Activated CD4-positive, alpha-beta T cell treated with anti-CD3 and anti-CD28 coated beads, Interleukin-10, Interleukin-2, amounts not matched to agents 100 ng/mL and 50 ng/mL, durations not matched to agents 16 hours and 8 hours (primary cell): Measurements from ENCODE around the gene CORO1C.
"Not testable (repeated sequence)": the region's sequence is repeated elsewhere in the genome, so short reads cannot be mapped to it uniquely, and the experiment has no call there.

ENCODE experiments used
- DNase-seq: peaks from one replicate; pipeline ENCODE4 v3.0.0-alpha.2; 2020

The CORO1C gene

GRCh38 chr12:108752387-108752786 is 21.1 kb upstream of the CORO1C start:
- DNase-seq: no peak

GRCh38 chr12:108751821-108752220 is 20.5 kb upstream of the CORO1C start:
- no peak for DNase-seq

- DNase-seq: not testable (repeated sequence)
These were observed 19.7 kb upstream of the CORO1C start for GRCh38 chr12:108751003-108751402.

- no peak for DNase-seq
These were observed 19.2 kb upstream of the CORO1C start for GRCh38 chr12:108750526-108750925.

GRCh38 chr12:108747563-108747962 is 16.2 kb upstream of the CORO1C start:
- no peak for DNase-seq

- DNase-seq: no peak
These were observed 14.3 kb upstream of the CORO1C start for GRCh38 chr12:108745641-108746040.

GRCh38 chr12:108744021-108744897 is 12.9 kb upstream of the CORO1C start:
- no peak for DNase-seq

- DNase-seq: no peak
These were observed 6.9 kb upstream of the CORO1C start for GRCh38 chr12:108738170-108738569.

GRCh38 chr12:108735855-108736254 is 4.5 kb upstream of the CORO1C start:
- DNase-seq: no peak

- DNase-seq: peak; percentile 55
These were observed 3.0 kb upstream of the CORO1C start for GRCh38 chr12:108734200-108734906.

GRCh38 chr12:108733230-108733531 is 1.9 kb upstream of the CORO1C start:
- not testable (repeated sequence) for DNase-seq

- DNase-seq: no peak
These were observed 1.3 kb upstream of the CORO1C start for GRCh38 chr12:108732489-108733229.

GRCh38 chr12:108731866-108732461 is 646 bp upstream of the CORO1C start:
- peak; percentile 97 for DNase-seq

GRCh38 chr12:108730365-108731104 is 783 bp downstream of the CORO1C start:
- DNase-seq: peak; percentile 48

GRCh38 chr12:108729612-108730364 is 1.5 kb downstream of the CORO1C start:
- DNase-seq: no peak

- no peak for DNase-seq
These were observed 2.3 kb downstream of the CORO1C start for GRCh38 chr12:108728820-108729611.

GRCh38 chr12:108727868-108728735 is 3.2 kb downstream of the CORO1C start:
- no peak for DNase-seq

- no peak for DNase-seq
These were observed 4.2 kb downstream of the CORO1C start for GRCh38 chr12:108727161-108727560.

- DNase-seq: no peak
These were observed 6.5 kb downstream of the CORO1C start for GRCh38 chr12:108724890-108725151.
